Glutamatergic neuron (in vitro differentiated cells): ENCODE data around the gene EXOSC9. TPM values are rescaled to one million over a fixed set of nuclear protein-coding genes. Genes with fewer than 3 reads are reported as not detected.

Source experiments
- DNase-seq: peaks from one replicate; pipeline ENCODE4 v3.0.0; 2022
- H3K27ac Mint-ChIP-seq: one replicate; pipeline ENCODE4 v1.8.0; 2020; ENCODE audit warnings: mild to moderate bottlenecking, mixed read lengths, inconsistent platforms; ENCODE audit not compliant: unreplicated experiment
- H3K27me3 Mint-ChIP-seq: one replicate; pipeline ENCODE4 v1.8.0; 2020; ENCODE audit warnings: mild to moderate bottlenecking, moderate library complexity, mixed read lengths, inconsistent platforms; ENCODE audit not compliant: unreplicated experiment
- H3K36me3 Mint-ChIP-seq: one replicate; pipeline ENCODE4 v1.8.0; 2020; ENCODE audit warnings: mild to moderate bottlenecking, mixed read lengths, inconsistent platforms; ENCODE audit not compliant: unreplicated experiment
- H3K4me1 Mint-ChIP-seq: one replicate; pipeline ENCODE4 v1.8.0; 2020; ENCODE audit warnings: mild to moderate bottlenecking, low read depth, mixed read lengths, inconsistent platforms; ENCODE audit not compliant: unreplicated experiment
- H3K4me3 Mint-ChIP-seq: one replicate; pipeline ENCODE4 v1.8.0; 2020; ENCODE audit warnings: mild to moderate bottlenecking, mixed read lengths, inconsistent platforms; ENCODE audit not compliant: unreplicated experiment
- H3K9me3 Mint-ChIP-seq: one replicate; pipeline ENCODE4 v1.8.0; 2020; ENCODE audit warnings: mild to moderate bottlenecking, moderate library complexity, mixed read lengths, inconsistent platforms; ENCODE audit not compliant: unreplicated experiment
- CTCF ChIP-seq: fragments of 200-600 bp; sonication (generic); IDR thresholded peaks from one replicate; pipeline ENCODE4 v1.5.0; 2021; ENCODE audit not compliant: partially characterized antibody, unreplicated experiment
- total RNA-seq: library from RNA; stranded (reverse); fragmentation: NEBNext Ultra II Directional; extraction: Animal tissue kit (Norgen Biotek cat#: 25700); gene quantifications from one replicate; pipeline ENCODE4 v1.2.1, GENCODE V29; 2021; ENCODE audit not compliant: unreplicated experiment

EXOSC9 gene
- total RNA-seq, 1 donor from 2014 or later: 25.4 TPM

- no peak for TF ChIP-seq CTCF
- H3K4me3 Mint-ChIP-seq: no peak overlapping the region
- no peaks in the 10 kb centered on the region for H3K4me1 Mint-ChIP-seq
- no peak for DNase-seq
- no peaks in the 10 kb centered on the region for H3K9me3 Mint-ChIP-seq
- no peak overlapping the region for H3K27ac Mint-ChIP-seq
- no peaks in the 10 kb centered on the region for H3K27me3 Mint-ChIP-seq
- no peaks in the 10 kb centered on the region for H3K36me3 Mint-ChIP-seq
Observed at GRCh38 chr4:121788896-121789295, 12.2 kb upstream of the EXOSC9 start.

GRCh38 chr4:121789455-121789854 is 11.7 kb upstream of the EXOSC9 start:
- peaks cover 3% of the 10 kb centered on the region for H3K4me1 Mint-ChIP-seq
- H3K4me3 Mint-ChIP-seq: no peak overlapping the region
- no peak for DNase-seq
- no peaks in the 10 kb centered on the region for H3K36me3 Mint-ChIP-seq
- no peak for TF ChIP-seq CTCF
- H3K9me3 Mint-ChIP-seq: no peaks in the 10 kb centered on the region
- no peak overlapping the region for H3K27ac Mint-ChIP-seq
- no peaks in the 10 kb centered on the region for H3K27me3 Mint-ChIP-seq

GRCh38 chr4:121789960-121790829 is 10.9 kb upstream of the EXOSC9 start:
- no peaks in the 10 kb centered on the region for H3K27me3 Mint-ChIP-seq

GRCh38 chr4:121790976-121791375 is 10.1 kb upstream of the EXOSC9 start:
- Mint-ChIP-seq H3K9me3 (no peaks in the 10 kb centered on the region), H3K27me3 (no peaks in the 10 kb centered on the region), H3K4me1 (peaks cover 11% of the 10 kb centered on the region), H3K4me3 (no peak overlapping the region), H3K36me3 (no peaks in the 10 kb centered on the region), H3K27ac (no peak overlapping the region)
- no peak for DNase-seq
- no peak for TF ChIP-seq CTCF

More at GRCh38 chr4:121789960-121790829, 10.9 kb upstream of the EXOSC9 start:
- Mint-ChIP-seq H3K27ac (no peak overlapping the region), H3K36me3 (no peaks in the 10 kb centered on the region), H3K4me1 (peaks cover 8% of the 10 kb centered on the region), H3K4me3 (no peak overlapping the region), H3K9me3 (no peaks in the 10 kb centered on the region)
- no peak for DNase-seq
- no peak for TF ChIP-seq CTCF

GRCh38 chr4:121791481-121791880 is 9.6 kb upstream of the EXOSC9 start:
- Mint-ChIP-seq H3K9me3 (no peaks in the 10 kb centered on the region), H3K4me3 (no peak overlapping the region), H3K27me3 (no peaks in the 10 kb centered on the region), H3K36me3 (no peaks in the 10 kb centered on the region), H3K27ac (no peak overlapping the region), H3K4me1 (peaks cover 14% of the 10 kb centered on the region)
- TF ChIP-seq CTCF: no peak
- DNase-seq: no peak
